Measurements from ENCODE around the gene GRAMD2A. TPM values are rescaled to one million over a fixed set of nuclear protein-coding genes. Genes with fewer than 3 reads are reported as not detected.

GRAMD2A gene
- total RNA-seq, 1 donor from 2014 or later: not detected

DNA sequence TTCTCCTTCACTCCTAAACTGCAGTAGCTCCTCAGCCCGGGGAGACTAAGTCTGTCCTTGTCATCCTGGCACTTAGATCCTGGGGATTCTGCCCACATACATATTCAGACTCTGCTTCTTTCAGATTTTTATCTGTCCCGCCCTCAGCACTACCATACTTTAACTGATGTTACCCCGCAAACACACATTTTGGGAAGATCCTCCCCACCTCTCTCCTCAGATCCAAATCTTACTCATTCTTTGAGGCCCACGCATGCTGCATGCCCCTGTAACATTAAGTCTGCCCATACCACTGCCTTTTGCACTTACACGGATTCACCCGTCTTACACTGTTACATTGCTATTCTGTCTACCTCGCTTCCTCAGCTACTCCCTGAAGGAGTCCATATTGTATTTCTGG is 43.3 kb downstream of the GRAMD2A start:
- H3K27ac Mint-ChIP-seq (ENCODE audit: unreplicated experiment): no peak overlapping the region
- peaks cover 4% of the 10 kb centered on the region for H3K27me3 Mint-ChIP-seq (ENCODE audit: unreplicated experiment)
- DNase-seq: no peak
- H3K4me1 Mint-ChIP-seq (ENCODE audit: low read depth, unreplicated experiment): peaks cover 12% of the 10 kb centered on the region
- peak overlapping the region; percentile 2 for H3K4me3 Mint-ChIP-seq (ENCODE audit: unreplicated experiment)
- H3K36me3 Mint-ChIP-seq (ENCODE audit: unreplicated experiment): peaks cover 4% of the 10 kb centered on the region
- no peak for TF ChIP-seq CTCF (IDR thresholded peaks at IDR 0.05; ENCODE audit: partially characterized antibody, unreplicated experiment)
- no peaks in the 10 kb centered on the region for H3K9me3 Mint-ChIP-seq (ENCODE audit: unreplicated experiment)

DNA sequence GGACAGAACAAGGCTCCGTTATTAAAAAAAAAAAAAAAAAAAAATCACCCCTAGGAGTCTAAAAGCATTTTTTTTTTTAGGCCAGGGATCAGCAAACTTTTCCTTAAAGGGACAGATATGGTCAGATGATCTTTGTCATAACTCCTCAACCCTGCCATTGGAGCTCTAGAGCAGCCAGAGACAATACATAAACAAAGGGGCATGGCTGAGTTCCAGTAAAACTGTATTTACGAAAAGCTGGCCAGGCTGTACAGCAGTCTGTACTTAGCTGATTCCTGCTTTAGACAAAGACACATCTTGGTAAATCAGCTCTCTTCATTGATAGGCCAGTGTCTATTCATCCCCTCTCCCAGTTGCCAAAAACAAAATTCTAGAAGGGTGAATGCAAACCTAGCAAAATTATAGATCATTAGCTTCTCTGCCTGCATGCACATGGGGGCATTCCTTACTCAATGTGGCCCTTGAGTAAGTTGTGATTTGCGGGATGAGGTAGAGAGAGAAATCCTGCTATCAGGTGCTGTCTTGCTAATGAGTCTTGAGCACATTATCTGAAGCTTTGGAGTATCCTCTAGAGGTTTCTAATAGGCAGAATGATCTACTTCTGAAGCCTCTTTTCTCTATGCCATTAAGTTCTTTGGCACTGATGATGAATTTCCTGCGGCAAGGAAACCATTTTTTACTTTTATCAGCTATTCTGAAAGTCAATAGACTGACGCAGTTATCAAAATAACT is 44.2 kb downstream of the GRAMD2A start:
- no peaks in the 10 kb centered on the region for H3K36me3 Mint-ChIP-seq (ENCODE audit: unreplicated experiment)
- no peak overlapping the region for H3K27ac Mint-ChIP-seq (ENCODE audit: unreplicated experiment)
- H3K4me3 Mint-ChIP-seq (ENCODE audit: unreplicated experiment): no peak overlapping the region
- peaks cover 4% of the 10 kb centered on the region for H3K27me3 Mint-ChIP-seq (ENCODE audit: unreplicated experiment)
- no peak for DNase-seq
- TF ChIP-seq CTCF (IDR thresholded peaks at IDR 0.05; ENCODE audit: partially characterized antibody, unreplicated experiment): no peak
- no peaks in the 10 kb centered on the region for H3K9me3 Mint-ChIP-seq (ENCODE audit: unreplicated experiment)
- peaks cover 12% of the 10 kb centered on the region for H3K4me1 Mint-ChIP-seq (ENCODE audit: low read depth, unreplicated experiment)

DNA sequence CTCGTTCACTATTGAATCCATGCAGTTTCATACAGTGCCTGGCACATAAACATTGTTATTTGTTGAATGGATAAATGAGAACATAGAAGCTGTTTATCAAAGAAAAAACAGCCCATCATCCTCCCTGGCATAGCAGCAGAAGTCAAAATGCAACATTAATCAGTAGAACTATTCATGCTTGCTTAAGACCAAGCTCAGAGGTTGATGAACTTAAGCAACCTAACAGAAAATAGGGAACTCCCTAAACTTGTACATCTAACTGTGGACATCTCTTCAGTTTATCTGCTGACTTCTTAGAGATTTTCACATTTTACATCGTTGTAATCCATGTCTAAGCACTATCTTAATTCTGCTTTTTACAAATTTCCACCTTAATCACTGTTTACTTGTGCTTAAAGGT is 50.2 kb downstream of the GRAMD2A start:
- Mint-ChIP-seq H3K4me3 (ENCODE audit: unreplicated experiment) (no peak overlapping the region), H3K27me3 (ENCODE audit: unreplicated experiment) (no peaks in the 10 kb centered on the region), H3K9me3 (ENCODE audit: unreplicated experiment) (no peaks in the 10 kb centered on the region), H3K4me1 (ENCODE audit: low read depth, unreplicated experiment) (no peaks in the 10 kb centered on the region), H3K27ac (ENCODE audit: unreplicated experiment) (no peak overlapping the region), H3K36me3 (ENCODE audit: unreplicated experiment) (no peaks in the 10 kb centered on the region)
- DNase-seq: no peak
- TF ChIP-seq CTCF (IDR thresholded peaks at IDR 0.05; ENCODE audit: partially characterized antibody, unreplicated experiment): no peak

DNA sequence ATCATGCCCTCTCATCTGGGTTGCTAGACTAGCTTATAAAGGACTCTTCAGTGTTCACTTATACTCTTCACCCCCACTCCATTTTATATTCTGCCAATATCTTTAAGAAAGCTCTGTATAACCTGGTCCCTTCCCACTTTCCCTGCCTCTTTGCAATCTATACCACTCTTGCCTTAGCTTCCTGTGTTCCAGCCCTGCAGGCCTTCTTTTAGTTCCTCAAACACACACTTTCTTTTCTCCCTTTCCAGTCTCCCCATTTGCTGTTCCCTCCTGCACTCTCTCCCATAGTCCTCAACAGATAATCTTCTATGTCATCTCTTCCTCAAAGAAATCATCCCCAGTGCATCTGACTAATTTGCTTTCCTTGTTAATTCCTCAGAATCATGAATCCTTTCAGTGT is 50.7 kb downstream of the GRAMD2A start:
- no peak overlapping the region for H3K4me3 Mint-ChIP-seq (ENCODE audit: unreplicated experiment)
- no peaks in the 10 kb centered on the region for H3K9me3 Mint-ChIP-seq (ENCODE audit: unreplicated experiment)
- no peaks in the 10 kb centered on the region for H3K4me1 Mint-ChIP-seq (ENCODE audit: low read depth, unreplicated experiment)
- TF ChIP-seq CTCF (IDR thresholded peaks at IDR 0.05; ENCODE audit: partially characterized antibody, unreplicated experiment): no peak
- H3K36me3 Mint-ChIP-seq (ENCODE audit: unreplicated experiment): no peaks in the 10 kb centered on the region
- no peak for DNase-seq
- no peaks in the 10 kb centered on the region for H3K27me3 Mint-ChIP-seq (ENCODE audit: unreplicated experiment)
- no peak overlapping the region for H3K27ac Mint-ChIP-seq (ENCODE audit: unreplicated experiment)

DNA sequence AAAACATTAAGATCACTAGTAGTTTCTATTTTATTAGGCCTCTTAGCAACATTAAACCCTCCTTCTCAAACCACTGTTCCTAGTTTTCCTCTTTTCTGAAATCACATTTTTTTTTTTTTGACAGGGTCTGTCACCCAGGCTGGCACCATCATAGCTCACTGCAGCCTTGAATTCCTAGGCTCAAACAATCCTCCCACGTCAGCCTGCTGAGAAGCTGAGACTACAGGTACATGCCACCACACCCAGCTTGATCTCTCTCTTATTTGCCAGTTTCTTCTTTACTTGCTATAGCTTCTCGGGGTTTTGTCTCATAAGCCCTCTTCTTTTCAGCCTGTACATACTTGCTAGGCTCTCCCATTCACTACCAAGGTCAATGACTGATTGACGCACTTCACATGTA is 51.4 kb downstream of the GRAMD2A start:
- Mint-ChIP-seq H3K27ac (ENCODE audit: unreplicated experiment) (no peak overlapping the region), H3K4me3 (ENCODE audit: unreplicated experiment) (no peak overlapping the region), H3K36me3 (ENCODE audit: unreplicated experiment) (no peaks in the 10 kb centered on the region), H3K27me3 (ENCODE audit: unreplicated experiment) (no peaks in the 10 kb centered on the region), H3K4me1 (ENCODE audit: low read depth, unreplicated experiment) (no peaks in the 10 kb centered on the region), H3K9me3 (ENCODE audit: unreplicated experiment) (no peaks in the 10 kb centered on the region)
- DNase-seq: no peak
- TF ChIP-seq CTCF (IDR thresholded peaks at IDR 0.05; ENCODE audit: partially characterized antibody, unreplicated experiment): no peak

All from glutamatergic neuron (in vitro differentiated cells).